Kidney (tissue), 14 donors: ENCODE data around the gene LY6G5C. TPM values are rescaled to one million over a fixed set of nuclear protein-coding genes. Genes with fewer than 3 reads are reported as not detected.

Source experiments
- DNase-seq, 5 donors: peaks; one replicate each; pipeline ENCODE4 v3.0.0-alpha.2; 2013 to 2020
- FAIRE-seq: peaks from 2 replicates; lab custom pipeline; 2012; peaks lifted over from hg19 to GRCh38; lab: Jason Lieb, UNC
- H3K27ac ChIP-seq, 2 donors: one replicate each; pipeline ENCODE4 v1.7.0; 2013; ENCODE audit warnings: low read depth in 2 of 2, low read length in 2 of 2, inconsistent platforms in 1 of 2
- H3K27me3 ChIP-seq: one replicate; pipeline ENCODE4 v1.7.1; 2013; ENCODE audit warnings: low read length, inconsistent platforms; ENCODE audit not compliant: control insufficient read depth, insufficient read depth
- H3K36me3 ChIP-seq, 3 donors: one replicate each; pipeline versions ENCODE4 v1.7.0 to v1.7.1; 2013; ENCODE audit warnings: low read length in 3 of 3, control low read depth in 1 of 3, inconsistent platforms in 1 of 3; ENCODE audit not compliant: insufficient read depth in 3 of 3, control insufficient read depth in 2 of 3
- H3K4me1 ChIP-seq, 3 donors: one replicate each; pipeline versions ENCODE4 v1.7.0 to v1.7.1; 2013; ENCODE audit warnings: low read length in 3 of 3, inconsistent platforms in 1 of 3, low read depth in 1 of 3; ENCODE audit not compliant: control insufficient read depth in 2 of 3, insufficient read depth in 2 of 3
- H3K4me3 ChIP-seq, 3 donors: one replicate each; pipeline versions ENCODE4 v1.7.0 to v1.8.1; 2013; ENCODE audit warnings: low read length in 3 of 3, control low read depth in 1 of 3, inconsistent platforms in 1 of 3
- H3K9ac ChIP-seq, 3 donors: one replicate each; pipeline versions ENCODE4 v1.7.0 to v1.7.1; 2013; ENCODE audit warnings: low read length in 3 of 3, control low read depth in 1 of 3, inconsistent platforms in 1 of 3
- H3K9me3 ChIP-seq, 3 donors: one replicate each; pipeline versions ENCODE4 v1.7.0 to v1.7.1; 2013; ENCODE audit warnings: low read length in 3 of 3, control low read depth in 1 of 3, inconsistent platforms in 1 of 3; ENCODE audit not compliant: control insufficient read depth in 2 of 3, insufficient read depth in 1 of 3
- intact Hi-C: fragments of 100-400 bp; cut with DNase I; formaldehyde crosslinking; loops from one replicate; pipeline ENCODE4 v1.11.1; 2022
- polyA plus RNA-seq: library from polyadenylated mRNA; stranded (reverse); fragments of 350-450 nt; fragmentation: Illumina TruSeq; extraction: RNeasy Lipid Tissue Mini Kit (QIAGEN cat#74804); gene quantifications from one replicate; pipeline ENCODE4 v1.2.3, GENCODE V29; 2014; ENCODE audit warnings: low read depth, low replicate concordance; ENCODE audit not compliant: insufficient read depth
- total RNA-seq: library from RNA; stranded (reverse); fragmentation: NEBNext Ultra II Directional; extraction: Animal tissue kit (Norgen Biotek cat#: 25700); gene quantifications from one replicate; pipeline ENCODE4 v1.2.1, GENCODE V29; 2021
- TF ChIP-seq, protein P1 (sequence below): IDR thresholded peaks from 3 replicates; pipeline ENCODE4 v1.5.1; 2012; ENCODE audit warnings: mild to moderate bottlenecking, moderate library complexity, borderline replicate concordance; ENCODE audit not compliant: insufficient read depth; ENCODE audit errors: extremely low read depth
- donor health status: control.
- donor health status: control.
- donor health status: control.
- donor health status: control.
- donor health status: control.
- donor health status: DM: yes; HTN: yes; CAD: no.
- donor health status: Normal renal cell carcinoma (clear cell type).

LY6G5C gene
- total and polyA plus RNA-seq, 2 donors from 2014 or later, result 2.5 to 4.6 TPM

- Histone ChIP-seq H3K4me3 (no peak overlapping the region), H3K27ac (no peak overlapping the region), H3K9ac (no peak overlapping the region), H3K27me3 (no peaks in the 10 kb centered on the region), H3K9me3 (no peaks in the 10 kb centered on the region), H3K4me1 (peaks cover 0 to 2% (median 0%) of the 10 kb centered on the region in 3 donors), H3K36me3 (peaks cover 2 to 46% (median 40%) of the 10 kb centered on the region in 3 donors)
- TF ChIP-seq, protein P1, sequence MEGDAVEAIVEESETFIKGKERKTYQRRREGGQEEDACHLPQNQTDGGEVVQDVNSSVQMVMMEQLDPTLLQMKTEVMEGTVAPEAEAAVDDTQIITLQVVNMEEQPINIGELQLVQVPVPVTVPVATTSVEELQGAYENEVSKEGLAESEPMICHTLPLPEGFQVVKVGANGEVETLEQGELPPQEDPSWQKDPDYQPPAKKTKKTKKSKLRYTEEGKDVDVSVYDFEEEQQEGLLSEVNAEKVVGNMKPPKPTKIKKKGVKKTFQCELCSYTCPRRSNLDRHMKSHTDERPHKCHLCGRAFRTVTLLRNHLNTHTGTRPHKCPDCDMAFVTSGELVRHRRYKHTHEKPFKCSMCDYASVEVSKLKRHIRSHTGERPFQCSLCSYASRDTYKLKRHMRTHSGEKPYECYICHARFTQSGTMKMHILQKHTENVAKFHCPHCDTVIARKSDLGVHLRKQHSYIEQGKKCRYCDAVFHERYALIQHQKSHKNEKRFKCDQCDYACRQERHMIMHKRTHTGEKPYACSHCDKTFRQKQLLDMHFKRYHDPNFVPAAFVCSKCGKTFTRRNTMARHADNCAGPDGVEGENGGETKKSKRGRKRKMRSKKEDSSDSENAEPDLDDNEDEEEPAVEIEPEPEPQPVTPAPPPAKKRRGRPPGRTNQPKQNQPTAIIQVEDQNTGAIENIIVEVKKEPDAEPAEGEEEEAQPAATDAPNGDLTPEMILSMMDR, result no peak
- FAIRE-seq (no peak), DNase-seq (no peak)
- intact Hi-C loops, result no loop called here
Observed at GRCh38 chr6:31687860-31688693, 7.2 kb upstream of the LY6G5C start.

GRCh38 chr6:31687321-31687720, 6.5 kb upstream of the LY6G5C start:
- intact Hi-C loops, result no loop called here
- no peaks in the 10 kb centered on the region for H3K27me3 ChIP-seq
- H3K4me3 ChIP-seq, result no peak overlapping the region
- TF ChIP-seq, protein P1, result no peak
- DNase-seq, result no peak
- peaks cover 0 to 2% (median 0%) of the 10 kb centered on the region in 3 donors for H3K4me1 ChIP-seq
- H3K36me3 ChIP-seq, result peaks cover 0 to 46% (median 39%) of the 10 kb centered on the region in 3 donors
- H3K9ac ChIP-seq, result no peak overlapping the region
- FAIRE-seq, result no peak
- no peak overlapping the region for H3K27ac ChIP-seq
- no peaks in the 10 kb centered on the region for H3K9me3 ChIP-seq

- Histone ChIP-seq H3K27me3 (no peaks in the 10 kb centered on the region), H3K9me3 (no peaks in the 10 kb centered on the region), H3K9ac (no peak overlapping the region), H3K27ac (no peak overlapping the region), H3K4me3 (no peak overlapping the region), H3K36me3 (peaks cover 0 to 42% (median 34%) of the 10 kb centered on the region in 3 donors), H3K4me1 (peaks cover 0 to 3% (median 2%) of the 10 kb centered on the region in 3 donors)
- TF ChIP-seq, protein P1, result no peak
- intact Hi-C loops, result no loop called here
- FAIRE-seq, result no peak
- no peak for DNase-seq
Observed at GRCh38 chr6:31686483-31686882, 5.6 kb upstream of the LY6G5C start.
